HG02938 (cell line): ENCODE results near the gene MAP3K20.
A peak's percentile ranks its signal among the peaks of the same experiment; 100 is the strongest.
"Not testable (repeated sequence)": the region's sequence is repeated elsewhere in the genome, so short reads cannot be mapped to it uniquely, and the experiment has no call there.

Source experiments
- ATAC-seq: cut with Tn5 transposase; IDR thresholded peaks from one replicate; pipeline ENCODE4 v1.9.1; 2021; ENCODE audit warnings: mild to moderate bottlenecking, moderate library complexity; ENCODE audit not compliant: unreplicated experiment

MAP3K20 gene

GRCh38 chr2:173075781-173076580 lies at the start of gene MAP3K20:
TSS of gene MAP3K20 (plus strand) at chr2:173075846. CDS start at chr2:173091032, 15,186 bp downstream.
- ATAC-seq: peak; percentile 67

- no peak for ATAC-seq
Measured at GRCh38 chr2:173026479-173026878, 49.2 kb upstream of the MAP3K20 start.

DNA sequence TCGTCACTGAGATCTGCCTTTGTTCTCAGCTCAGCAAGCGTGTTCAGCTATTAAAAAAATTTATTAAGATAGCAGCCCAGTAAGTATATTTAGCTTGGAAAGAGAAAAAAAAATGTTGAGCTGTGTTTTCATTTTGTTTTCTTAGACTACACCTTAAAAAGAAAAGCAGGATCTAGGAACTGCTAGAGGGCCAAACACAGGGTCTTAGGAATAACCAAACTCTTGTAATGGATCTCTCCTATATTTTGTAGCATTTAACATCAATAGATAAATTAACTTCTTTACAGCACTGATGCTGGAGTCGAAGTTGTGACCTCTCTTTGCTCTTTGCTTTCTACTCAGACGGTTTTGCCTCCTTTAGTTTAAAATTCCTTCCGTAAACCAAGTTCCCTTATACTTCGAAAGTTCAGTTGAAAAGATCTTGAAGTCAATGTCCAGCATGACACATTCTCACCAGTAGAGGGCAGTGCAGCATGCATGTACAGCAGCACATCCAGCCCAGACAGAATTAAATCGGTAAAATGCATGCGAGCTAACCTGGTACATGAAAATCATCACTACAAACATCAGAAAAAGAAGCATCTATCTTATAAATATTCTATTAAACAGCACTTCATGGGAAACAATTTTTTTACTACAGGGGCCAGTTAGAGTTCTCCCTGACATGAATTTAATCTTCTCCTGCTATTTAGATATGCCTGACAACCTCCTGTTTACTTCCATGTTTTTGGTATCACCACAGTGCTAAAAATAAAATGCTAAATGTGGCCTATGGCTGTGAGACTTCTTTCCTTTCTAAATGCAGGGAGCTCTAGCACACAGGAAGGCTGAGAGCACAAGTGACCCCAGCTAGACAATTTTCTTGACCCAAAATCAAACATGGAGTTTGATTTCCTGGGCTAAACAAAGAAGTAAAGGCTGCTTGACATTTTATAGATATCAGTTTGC lies 48.2 kb upstream of the MAP3K20 start:
- no peak for ATAC-seq

GRCh38 chr2:173028141-173028540 lies 47.5 kb upstream of the MAP3K20 start:
- no peak for ATAC-seq

DNA sequence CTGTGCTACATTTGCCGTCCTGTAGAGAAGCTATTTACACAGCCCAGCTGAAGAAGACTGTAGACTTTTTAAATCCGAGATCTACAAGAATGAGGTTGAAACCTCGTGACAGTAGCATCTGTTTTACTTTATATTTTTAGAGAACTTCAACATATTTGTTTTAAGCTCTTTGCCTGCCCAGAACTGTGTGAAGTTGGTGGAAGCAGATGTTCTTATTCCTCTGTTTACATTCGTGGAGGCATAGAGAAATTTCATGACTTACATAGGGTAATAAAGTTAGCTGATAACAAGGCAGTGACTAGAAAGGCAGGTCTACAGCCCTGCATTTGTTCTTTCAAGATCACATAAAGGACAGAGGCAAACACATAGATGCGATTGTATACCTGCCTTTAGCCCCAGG lies 47.0 kb upstream of the MAP3K20 start:
- no peak for ATAC-seq

DNA sequence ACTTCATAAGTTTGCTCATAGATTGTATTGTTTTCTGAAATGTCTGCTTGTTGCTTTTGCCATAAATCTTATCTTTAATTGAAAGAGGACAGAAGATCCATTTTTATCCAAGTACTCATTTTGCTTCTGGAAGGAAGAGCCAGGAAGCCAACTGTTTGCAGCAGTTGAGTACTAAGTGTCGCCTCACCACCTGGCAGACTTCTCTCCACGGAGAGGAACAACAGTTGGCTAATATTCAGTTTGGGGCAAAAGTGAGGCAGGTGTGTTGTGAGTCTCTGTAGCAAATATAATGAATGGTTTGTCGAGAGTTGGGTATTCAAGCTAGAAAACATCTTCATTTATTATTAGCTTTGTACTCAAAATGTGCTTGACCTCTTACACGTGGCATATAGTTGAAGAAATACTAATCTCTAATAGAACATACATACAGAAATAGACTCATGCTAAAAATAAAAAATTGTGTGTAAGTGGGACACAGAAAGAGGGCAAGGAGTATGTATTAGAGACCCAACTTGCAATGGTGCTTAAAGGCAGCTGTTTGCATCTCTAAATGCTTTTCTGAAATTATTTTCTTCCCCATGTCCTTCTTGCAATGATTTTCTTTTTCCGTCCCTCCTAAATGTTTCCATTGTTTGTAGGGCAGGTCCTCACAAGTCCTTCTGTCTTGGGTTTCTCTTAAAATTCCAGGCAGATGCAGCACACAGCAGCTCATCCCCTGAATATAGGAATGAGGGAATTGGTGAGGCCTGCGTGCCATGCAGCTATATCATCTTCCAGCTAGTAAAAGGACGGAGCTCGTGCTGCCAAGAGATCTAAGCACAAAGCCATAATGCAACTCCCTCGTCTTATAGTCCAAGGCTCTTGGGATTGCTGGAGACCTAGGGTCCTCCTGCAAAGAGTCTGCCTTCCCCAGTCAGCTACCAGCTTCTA lies 44.8 kb upstream of the MAP3K20 start:
- no peak for ATAC-seq

DNA sequence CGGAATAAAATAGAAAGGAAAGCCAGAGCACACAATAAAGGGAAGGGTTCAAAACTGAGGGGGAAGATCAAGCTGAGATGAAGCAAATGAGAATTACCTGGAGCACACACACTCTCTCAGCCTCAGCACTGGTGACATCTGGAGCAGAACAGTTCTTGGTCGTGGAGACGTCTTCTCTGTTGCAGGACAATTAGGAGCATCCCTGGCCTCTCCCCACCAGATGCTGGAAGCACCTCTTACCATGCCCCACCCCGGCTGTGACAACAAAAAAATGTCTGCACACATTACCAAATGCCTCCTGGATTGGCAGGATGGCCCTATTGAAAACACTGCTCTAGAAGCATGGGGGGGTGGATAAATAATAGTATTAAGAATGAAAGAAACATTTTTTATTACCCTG lies 43.6 kb upstream of the MAP3K20 start:
- no peak for ATAC-seq

- ATAC-seq: no peak
Measured at GRCh38 chr2:173033084-173033483, 42.6 kb upstream of the MAP3K20 start.

GRCh38 chr2:173034143-173034542 lies 41.5 kb upstream of the MAP3K20 start:
- ATAC-seq: no peak

GRCh38 chr2:173037245-173038120 lies 38.2 kb upstream of the MAP3K20 start:
- ATAC-seq: no peak

DNA sequence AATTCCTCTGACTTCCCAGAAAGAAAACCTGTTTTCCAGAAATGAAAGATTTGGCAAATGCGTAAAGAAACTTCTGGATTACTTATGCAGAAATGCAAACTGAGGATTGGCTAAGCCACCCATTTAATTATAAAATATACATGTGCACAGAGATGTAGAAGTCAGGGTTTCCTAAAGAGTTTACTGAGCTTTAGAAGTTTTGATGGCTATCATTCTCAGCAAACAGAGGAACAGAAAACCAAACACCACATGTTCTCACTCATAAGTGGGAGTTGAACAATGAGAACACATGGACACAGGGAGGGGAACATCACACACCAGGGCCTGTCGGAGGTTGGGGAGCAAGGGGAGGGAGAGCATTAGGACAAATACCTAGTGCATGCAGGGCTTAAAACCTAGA lies 37.4 kb upstream of the MAP3K20 start:
- ATAC-seq: not testable (repeated sequence)

- ATAC-seq: no peak
Measured at GRCh38 chr2:173040729-173041128, 34.9 kb upstream of the MAP3K20 start.

DNA sequence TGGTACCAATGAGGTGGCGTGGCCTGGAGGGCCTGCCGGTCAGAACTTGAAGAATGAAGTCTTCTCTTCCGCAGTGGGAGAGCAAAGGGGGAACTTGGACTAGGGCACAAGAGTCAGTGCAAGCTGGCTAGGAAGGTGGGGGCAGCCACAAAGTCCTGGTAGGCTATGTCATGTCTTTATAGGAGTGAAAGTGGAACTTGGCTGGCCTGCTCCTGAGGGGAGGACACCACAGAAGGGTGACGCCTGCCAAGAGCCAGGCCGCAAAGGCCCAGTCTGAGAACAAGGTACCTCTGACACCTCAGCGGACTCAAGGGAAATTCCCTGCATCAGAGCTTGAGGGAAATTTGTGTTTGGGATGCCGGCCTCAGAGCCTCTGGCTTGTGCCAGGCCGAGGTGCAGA lies 32.2 kb upstream of the MAP3K20 start:
- no peak for ATAC-seq

GRCh38 chr2:173043897-173044519 lies 31.6 kb upstream of the MAP3K20 start:
- no peak for ATAC-seq

DNA sequence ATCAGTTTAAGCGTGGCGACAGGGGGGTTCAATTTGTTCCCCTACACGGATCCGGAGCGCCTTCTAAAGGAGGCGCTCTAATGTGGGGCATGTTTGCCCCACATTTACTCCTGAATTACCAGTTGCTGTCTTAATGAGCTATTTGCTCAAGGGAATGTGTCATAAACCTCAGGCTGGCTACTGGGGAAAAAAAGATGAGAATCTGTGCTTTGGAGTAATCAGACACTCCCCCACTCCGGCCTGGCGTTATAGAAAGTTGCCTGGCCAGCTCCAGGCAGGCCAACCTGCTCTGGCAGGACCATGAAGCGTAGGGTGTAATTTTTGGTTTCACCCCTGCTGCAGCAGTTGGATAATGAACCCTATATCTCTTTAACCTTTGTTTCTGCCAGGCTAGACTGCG lies 31.0 kb upstream of the MAP3K20 start:
- no peak for ATAC-seq

DNA sequence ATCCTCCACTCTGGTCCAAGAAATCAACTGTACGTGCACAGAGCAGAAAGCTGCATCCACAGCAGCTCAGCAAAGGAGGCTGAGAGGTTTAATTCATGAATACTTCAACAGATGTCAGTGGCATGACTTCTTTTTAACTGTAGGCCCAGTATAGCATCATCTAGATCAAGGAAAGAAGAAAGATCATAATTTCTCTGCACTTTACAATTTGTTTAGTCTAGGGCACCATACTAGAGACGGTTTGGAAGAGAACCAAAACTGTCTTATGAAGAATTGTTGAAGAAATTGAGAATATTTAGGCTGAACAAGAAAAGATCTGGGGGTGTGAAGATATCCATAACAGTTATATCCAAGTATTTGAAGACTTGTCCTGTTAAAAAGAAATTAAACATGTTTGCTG lies 30.5 kb upstream of the MAP3K20 start:
- no peak for ATAC-seq

GRCh38 chr2:173048522-173048896 lies 27.1 kb upstream of the MAP3K20 start:
- ATAC-seq: no peak

DNA sequence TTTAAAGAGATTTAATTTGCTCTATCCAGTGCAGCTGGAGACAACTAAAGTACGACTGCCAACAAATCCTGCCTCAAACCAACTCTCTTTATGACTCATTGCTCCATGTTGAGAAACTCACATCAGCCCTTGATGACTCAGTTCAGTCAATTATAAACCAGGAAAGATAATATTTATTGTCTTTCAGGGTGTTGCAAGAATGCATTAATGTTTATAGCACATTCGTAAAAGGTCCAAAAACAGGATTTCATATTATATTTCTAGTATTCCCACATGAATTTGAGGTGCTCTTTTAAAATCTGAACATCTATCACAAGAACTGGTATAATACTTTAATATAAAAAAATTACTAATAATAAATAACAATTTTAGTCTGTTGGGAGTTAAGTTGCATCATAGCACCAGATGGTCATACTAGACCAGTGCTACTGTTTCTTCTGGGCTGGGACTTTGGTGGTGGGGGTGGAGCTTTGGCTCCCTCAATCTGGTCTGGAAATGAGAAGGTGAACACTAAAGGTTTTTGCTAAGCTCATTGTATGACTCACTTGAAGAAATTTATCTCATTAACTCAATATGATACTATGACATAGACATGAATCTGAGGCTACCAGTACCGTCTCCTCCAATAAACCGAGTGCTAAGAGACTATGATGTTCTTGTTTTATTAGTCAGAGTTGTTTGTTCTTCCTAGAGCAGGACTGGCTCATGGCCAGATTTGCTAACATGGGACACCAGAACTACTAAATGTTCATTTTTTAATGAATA lies 26.6 kb upstream of the MAP3K20 start:
- peak; percentile 85 for ATAC-seq

DNA sequence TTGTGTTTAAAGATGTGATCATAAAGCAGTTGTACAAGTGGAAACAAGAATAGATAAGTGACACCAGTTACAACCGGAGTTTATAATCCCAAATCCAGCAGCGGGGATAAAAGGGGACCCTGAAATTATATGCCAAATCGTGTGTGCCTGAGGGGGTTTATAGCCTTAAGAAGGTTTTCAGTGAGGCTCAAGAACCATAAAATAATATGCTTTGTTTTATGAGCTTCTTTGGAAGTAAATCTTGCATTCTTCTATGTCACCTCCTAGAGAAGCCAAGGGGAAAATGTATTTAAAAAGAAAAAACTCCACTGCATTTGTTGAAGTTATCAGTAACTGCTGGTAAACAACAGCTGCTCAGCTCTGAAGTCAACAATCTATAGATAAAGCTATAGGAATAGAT lies 25.8 kb upstream of the MAP3K20 start:
- no peak for ATAC-seq
